ENCODE results near the gene HACD2. TPM values are rescaled to one million over a fixed set of nuclear protein-coding genes. Genes with fewer than 3 reads are reported as not detected.
A peak's percentile ranks its signal among the peaks of the same experiment; 100 is the strongest.

The HACD2 gene
- polyA plus RNA-seq, 2 of the 4 experiments (the other 2 are of a cell fraction): 41.8 to 97.7 TPM

- no peak for DNase-seq (ENCODE audit: low read depth in 1 of 2, low spot score in 1 of 2)
- POLR2A ChIA-PET: no interaction called here
- FAIRE-seq: no peak
- no peak overlapping the region for H3K4me2 ChIP-seq
- H3K27ac ChIP-seq: no peak overlapping the region
- no peaks in the 10 kb centered on the region for H3K9me3 ChIP-seq
- ATAC-seq: peak in 1 of 2 experiments; percentile 41; a peak in 2 of 6 replicates
- H3K4me1 ChIP-seq: no peaks in the 10 kb centered on the region
- whole genome bisulfite sequencing (ENCODE audit: missing lambda C conversion rate): 40% methylated on average over 11 of the region's 11 CpGs
- no peak overlapping the region for H3K4me3 ChIP-seq
- CTCF ChIA-PET: interaction anchor here (0.5 to 2.4 kb wide), 3 partner anchors 21 to 101 kb away, joined by 3 to 5 read pairs (median 3); partner anchors contain the start of gene ADCY5
- TF ChIP-seq TP53 (CRISPR knock-in tag; IDR thresholded peaks at IDR 0.05) (no peak), CTCF (IDR thresholded peaks at IDR 0.05) (no peak), CHD2 (IDR thresholded peaks at IDR 0.05; ENCODE audit: low read length, partially characterized antibody) (no peak), RFX5 (IDR thresholded peaks at IDR 0.05) (no peak), MAFK (IDR thresholded peaks at IDR 0.05; ENCODE audit: partially characterized antibody) (no peak), E2F6 (IDR thresholded peaks at IDR 0.05; ENCODE audit: borderline replicate concordance, low read depth) (no peak), CBX8 (IDR thresholded peaks at IDR 0.05) (no peak), PHF8 (IDR thresholded peaks at IDR 0.05; ENCODE audit: borderline replicate concordance, low read depth) (no peak), RCOR1 (IDR thresholded peaks at IDR 0.05; ENCODE audit: low read depth, low read length) (no peak), TFCP2L1 (CRISPR knock-in tag; IDR thresholded peaks at IDR 0.05) (no peak), RARB (CRISPR knock-in tag; IDR thresholded peaks at IDR 0.05) (no peak), EHF (CRISPR knock-in tag; IDR thresholded peaks at IDR 0.05) (no peak), EHMT2 (IDR thresholded peaks at IDR 0.05; ENCODE audit: low read depth) (no peak), RNF2 (IDR thresholded peaks at IDR 0.05; ENCODE audit: borderline replicate concordance, low read depth) (no peak), ELK1 (IDR thresholded peaks at IDR 0.05; ENCODE audit: low read depth, low read length) (no peak), MAX (IDR thresholded peaks at IDR 0.05) (no peak), POLR2AphosphoS2 (conservative IDR thresholded peaks at IDR 0.05; ENCODE audit: low read length) (no peak), FOSB (CRISPR knock-in tag; IDR thresholded peaks at IDR 0.05) (no peak), JUN (IDR thresholded peaks at IDR 0.05) (no peak)
These were observed 115.4 kb downstream of the HACD2 start for GRCh38 chr3:123469323-123469995.

- FAIRE-seq (no peak), DNase-seq (ENCODE audit: low read depth in 1 of 2, low spot score in 1 of 2) (no peak), ATAC-seq (no peak)
- Histone ChIP-seq H3K4me2 (no peak overlapping the region), H3K4me1 (no peaks in the 10 kb centered on the region), H3K27ac (no peak overlapping the region), H3K4me3 (no peak overlapping the region), H3K9me3 (no peaks in the 10 kb centered on the region)
- POLR2A ChIA-PET: no interaction called here
- TF ChIP-seq ZNF302 (CRISPR knock-in tag; IDR thresholded peaks at IDR 0.05) (no peak), CTCF (IDR thresholded peaks at IDR 0.05) (no peak)
- WGBS (ENCODE audit: missing lambda C conversion rate): 32% methylated on average over 5 of the region's 5 CpGs
- CTCF ChIA-PET: interaction anchor here (0.9 to 1.6 kb wide), 2 partner anchors 9 to 22 kb away, joined by 4 to 5 read pairs; no protein-coding TSS in a partner anchor
These were observed 117.8 kb downstream of the HACD2 start for GRCh38 chr3:123467046-123467445.

Measured in A549 (cell line).